ENCODE results near the gene MYO9B.
A peak's percentile ranks its signal among the peaks of the same experiment; 100 is the strongest.
"Not testable (repeated sequence)": the region's sequence is repeated elsewhere in the genome, so short reads cannot be mapped to it uniquely, and the experiment has no call there.

The MYO9B gene

GRCh38 chr19:17090583-17090982 lies 15.0 kb downstream of the MYO9B start:
- peak; percentile 70 for DNase-seq

GRCh38 chr19:17091758-17092333 lies 16.3 kb downstream of the MYO9B start:
- DNase-seq = peak; percentile 81

- no peak for DNase-seq
Observed at GRCh38 chr19:17092696-17093095, 17.1 kb downstream of the MYO9B start.

GRCh38 chr19:17094694-17095093 lies 19.1 kb downstream of the MYO9B start:
- DNase-seq = not testable (repeated sequence)

GRCh38 chr19:17095141-17095919 lies 19.8 kb downstream of the MYO9B start:
- peak; percentile 13 for DNase-seq

GRCh38 chr19:17097593-17098126 lies 22.1 kb downstream of the MYO9B start:
- DNase-seq = peak; percentile 61

GRCh38 chr19:17098326-17098725 lies 22.7 kb downstream of the MYO9B start:
- DNase-seq = no peak

GRCh38 chr19:17101686-17102628 lies 26.4 kb downstream of the MYO9B start:
- no peak for DNase-seq

- DNase-seq = peak; percentile 19
Observed at GRCh38 chr19:17103177-17103576, 27.6 kb downstream of the MYO9B start.

GRCh38 chr19:17104679-17105078 lies 29.1 kb downstream of the MYO9B start:
- DNase-seq = no peak

- DNase-seq = peak; percentile 22
Observed at GRCh38 chr19:17105556-17105955, 30.0 kb downstream of the MYO9B start.

- not testable (repeated sequence) for DNase-seq
Observed at GRCh38 chr19:17106964-17107363, 31.4 kb downstream of the MYO9B start.

GRCh38 chr19:17107546-17108452 lies 32.2 kb downstream of the MYO9B start:
- DNase-seq = peak; percentile 92

GRCh38 chr19:17108453-17108784 lies 32.8 kb downstream of the MYO9B start:
- DNase-seq = no peak

GRCh38 chr19:17109300-17109699 lies 33.7 kb downstream of the MYO9B start:
- no peak for DNase-seq

GRCh38 chr19:17109962-17110598 lies 34.5 kb downstream of the MYO9B start:
- peak; percentile 97 for DNase-seq

GRCh38 chr19:17110599-17110966 lies 35.0 kb downstream of the MYO9B start:
- no peak for DNase-seq

GRCh38 chr19:17111766-17112165 lies 36.2 kb downstream of the MYO9B start:
- DNase-seq = no peak

- DNase-seq = no peak
Observed at GRCh38 chr19:17112271-17112670, 36.7 kb downstream of the MYO9B start.

- DNase-seq = no peak
Observed at GRCh38 chr19:17112700-17113099, 37.1 kb downstream of the MYO9B start.

- DNase-seq = no peak
Observed at GRCh38 chr19:17113127-17113785, 37.7 kb downstream of the MYO9B start.
